Measurements from ENCODE around the gene IGF2BP3.

DNA sequence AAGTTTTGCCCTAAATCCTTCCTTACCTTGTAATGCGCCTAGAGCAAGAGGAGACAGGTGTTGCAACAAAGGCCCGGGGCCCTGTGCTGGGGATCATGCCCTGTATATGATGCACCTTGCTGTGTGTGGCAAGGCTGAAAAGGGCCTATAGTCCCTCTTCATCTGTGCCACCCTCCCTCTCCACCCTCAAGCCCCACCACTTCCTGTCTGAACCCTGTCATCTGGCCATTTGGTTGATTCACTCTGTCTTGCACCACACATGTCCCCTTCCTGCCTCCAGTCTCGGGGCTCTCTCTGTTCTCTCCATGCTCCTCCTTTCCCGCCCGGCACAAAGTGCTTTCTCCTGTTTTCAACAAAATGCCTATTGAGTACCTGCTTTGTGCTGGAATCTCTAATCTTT lies 182.7 kb downstream of the IGF2BP3 start:
- TF ChIP-seq POLR2A (IDR thresholded peaks at IDR 0.05; ENCODE audit: low read depth, low read length) (no peak), SPI1 (IDR thresholded peaks at IDR 0.05; ENCODE audit: low read depth, low read length) (no peak), POLR2AphosphoS5 (IDR thresholded peaks at IDR 0.05; ENCODE audit: low read depth, low read length) (no peak)

All from GM12891 (cell line).